AG09319 (cell line): ENCODE data around the gene MCRS1.

Experiments
- DNase-seq: peaks from one replicate; pipeline ENCODE4 v3.0.0-alpha.2; 2010; ENCODE audit warnings: low read depth; ENCODE audit errors: extremely low read depth
- TF ChIP-seq, protein P1 (sequence below): IDR thresholded peaks from 2 replicates; pipeline ENCODE4 v1.5.1; 2011; ENCODE audit warnings: low read depth, mild to moderate bottlenecking, inconsistent platforms, low read length, moderate library complexity

The MCRS1 gene

DNA sequence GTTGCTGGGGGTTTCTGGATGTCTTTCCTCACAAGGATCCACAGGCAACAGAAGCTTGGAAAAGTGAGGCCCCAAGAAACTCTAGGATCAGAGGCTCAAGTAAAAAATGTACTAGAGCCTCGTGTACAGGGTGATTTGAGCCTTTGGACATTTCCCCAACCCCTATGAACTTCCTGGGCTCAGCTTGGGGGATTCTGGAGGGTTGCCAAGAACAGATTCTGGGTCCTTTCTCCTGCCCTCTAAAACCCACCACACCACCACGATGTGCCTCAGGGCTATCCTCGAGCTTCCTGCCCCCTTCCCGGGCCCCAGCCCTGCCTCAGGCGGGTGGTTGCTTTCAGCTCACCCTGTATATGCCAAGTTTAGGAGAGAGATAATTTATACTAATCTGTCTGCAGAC, 36.9 kb upstream of the MCRS1 start:
- TF ChIP-seq, protein P1, sequence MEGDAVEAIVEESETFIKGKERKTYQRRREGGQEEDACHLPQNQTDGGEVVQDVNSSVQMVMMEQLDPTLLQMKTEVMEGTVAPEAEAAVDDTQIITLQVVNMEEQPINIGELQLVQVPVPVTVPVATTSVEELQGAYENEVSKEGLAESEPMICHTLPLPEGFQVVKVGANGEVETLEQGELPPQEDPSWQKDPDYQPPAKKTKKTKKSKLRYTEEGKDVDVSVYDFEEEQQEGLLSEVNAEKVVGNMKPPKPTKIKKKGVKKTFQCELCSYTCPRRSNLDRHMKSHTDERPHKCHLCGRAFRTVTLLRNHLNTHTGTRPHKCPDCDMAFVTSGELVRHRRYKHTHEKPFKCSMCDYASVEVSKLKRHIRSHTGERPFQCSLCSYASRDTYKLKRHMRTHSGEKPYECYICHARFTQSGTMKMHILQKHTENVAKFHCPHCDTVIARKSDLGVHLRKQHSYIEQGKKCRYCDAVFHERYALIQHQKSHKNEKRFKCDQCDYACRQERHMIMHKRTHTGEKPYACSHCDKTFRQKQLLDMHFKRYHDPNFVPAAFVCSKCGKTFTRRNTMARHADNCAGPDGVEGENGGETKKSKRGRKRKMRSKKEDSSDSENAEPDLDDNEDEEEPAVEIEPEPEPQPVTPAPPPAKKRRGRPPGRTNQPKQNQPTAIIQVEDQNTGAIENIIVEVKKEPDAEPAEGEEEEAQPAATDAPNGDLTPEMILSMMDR: no peak
- no peak for DNase-seq

DNA sequence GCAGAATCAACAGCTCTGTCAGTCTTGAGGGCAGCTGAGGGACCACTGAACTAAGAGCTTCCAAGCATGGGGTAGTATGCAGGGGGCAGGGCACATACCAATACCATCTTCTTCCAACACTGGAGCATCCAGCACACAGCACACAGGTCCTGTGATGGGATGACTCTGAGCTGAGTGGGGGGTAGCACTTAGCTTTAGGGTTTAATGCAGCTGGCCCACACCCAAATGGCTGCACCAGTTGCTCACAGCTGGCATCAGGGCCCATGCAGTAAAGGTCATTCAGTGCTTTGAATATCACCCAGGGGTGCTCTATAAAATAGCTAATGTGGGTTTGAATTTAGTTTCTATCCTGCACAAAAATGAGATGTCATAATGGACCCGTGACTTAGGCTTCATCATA, 35.8 kb upstream of the MCRS1 start:
- TF ChIP-seq, protein P1: no peak
- DNase-seq: no peak

DNA sequence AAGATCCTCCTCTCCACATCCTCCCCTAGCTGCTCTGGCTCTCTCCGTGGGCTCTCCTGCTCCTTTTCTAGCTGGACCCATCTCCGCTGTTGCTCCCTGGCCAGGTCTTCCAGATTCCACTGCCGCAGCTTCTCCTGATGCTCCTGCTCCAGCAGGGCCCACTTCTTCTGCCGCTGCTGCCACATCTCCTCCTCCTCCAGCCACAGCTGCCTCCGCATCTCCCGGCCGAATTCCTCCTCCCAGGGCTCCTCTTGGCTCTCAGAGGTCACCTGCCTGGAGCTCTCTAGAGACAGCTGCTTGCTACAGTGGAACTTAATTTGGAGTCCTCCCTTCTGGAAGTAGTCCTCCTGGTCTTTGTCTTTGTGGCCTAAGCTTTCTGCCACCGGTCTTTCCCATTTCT, 32.0 kb upstream of the MCRS1 start:
- TF ChIP-seq, protein P1: no peak
- no peak for DNase-seq

DNA sequence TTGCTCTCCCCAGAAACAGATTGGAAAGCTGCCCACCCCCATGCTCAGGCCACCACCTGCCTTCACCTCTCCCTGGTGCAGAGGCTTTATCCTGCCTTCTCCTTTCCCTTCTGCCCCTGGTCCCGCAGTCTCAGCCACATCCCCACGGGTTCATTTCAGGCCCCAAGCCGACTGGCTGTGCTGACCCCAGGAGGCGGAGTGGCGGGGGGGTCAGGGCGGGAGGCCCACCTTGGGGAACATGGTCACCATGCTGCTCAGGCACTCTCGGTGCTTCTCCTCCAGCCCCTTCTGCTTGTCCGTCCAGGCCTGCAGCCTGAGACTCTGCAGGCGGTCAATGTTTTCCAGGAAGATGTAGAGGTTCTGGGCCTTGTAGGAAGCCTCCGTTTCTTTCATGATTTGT, 30.6 kb upstream of the MCRS1 start:
- TF ChIP-seq, protein P1: no peak
- no peak for DNase-seq

DNA sequence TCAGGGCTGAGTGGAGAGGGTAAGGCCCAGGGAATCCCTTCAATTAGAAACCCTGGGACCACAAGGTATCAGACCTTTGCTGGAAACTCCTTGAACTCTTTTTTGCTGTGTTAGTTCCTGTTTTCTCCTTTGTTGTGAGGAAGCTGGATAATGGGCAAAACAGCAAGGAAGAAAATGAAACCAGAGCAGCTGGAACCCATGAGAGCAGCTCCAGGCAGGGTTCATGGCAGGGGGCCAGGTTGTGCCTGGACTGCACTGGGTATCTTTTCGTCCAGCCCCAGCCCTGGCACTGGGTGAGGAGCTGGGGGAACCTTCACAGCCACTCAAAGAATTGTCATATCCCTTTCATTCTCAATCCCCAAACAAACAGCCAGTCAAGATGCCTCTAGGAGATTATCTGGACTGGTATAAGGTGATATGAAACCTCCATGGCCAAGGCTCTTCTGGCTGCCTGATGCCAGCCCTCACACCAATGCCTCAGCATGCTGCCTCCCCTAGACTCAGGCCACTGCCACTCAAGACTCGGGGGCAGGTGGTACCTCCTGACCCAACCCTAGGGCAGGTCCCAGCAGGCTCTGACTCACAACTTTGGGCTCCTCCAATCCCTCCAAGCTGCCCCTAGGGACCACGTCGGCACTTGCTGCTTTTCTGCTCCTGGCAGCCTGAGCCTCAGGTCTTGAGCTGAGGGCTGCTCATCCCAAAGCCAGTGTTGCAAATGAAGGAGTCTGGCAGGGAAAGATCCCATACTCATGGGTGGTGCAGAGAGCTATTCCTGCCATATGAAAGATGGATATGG, 21.0 kb upstream of the MCRS1 start:
- TF ChIP-seq, protein P1: no peak
- DNase-seq: no peak

DNA sequence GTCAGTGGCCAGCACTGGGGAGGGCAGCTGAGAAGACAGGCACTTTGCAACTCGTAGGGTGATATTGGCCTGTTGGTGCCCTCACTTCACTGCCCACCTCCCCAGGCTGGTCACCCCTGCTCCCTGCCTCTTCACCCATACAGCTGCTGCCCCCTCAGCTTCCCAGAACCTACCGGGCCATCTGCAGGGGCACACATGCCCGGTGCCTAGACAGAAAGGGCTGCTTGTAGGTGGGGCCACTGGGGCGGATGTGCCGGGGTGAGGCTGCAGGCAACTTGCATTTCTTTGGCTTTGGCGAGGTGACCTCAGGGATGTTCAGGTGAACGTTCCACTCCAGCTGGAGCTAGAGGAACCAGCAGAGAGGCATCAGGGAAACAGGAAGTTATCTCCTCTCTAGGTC, 20.3 kb upstream of the MCRS1 start:
- TF ChIP-seq, protein P1: no peak
- DNase-seq: no peak

DNA sequence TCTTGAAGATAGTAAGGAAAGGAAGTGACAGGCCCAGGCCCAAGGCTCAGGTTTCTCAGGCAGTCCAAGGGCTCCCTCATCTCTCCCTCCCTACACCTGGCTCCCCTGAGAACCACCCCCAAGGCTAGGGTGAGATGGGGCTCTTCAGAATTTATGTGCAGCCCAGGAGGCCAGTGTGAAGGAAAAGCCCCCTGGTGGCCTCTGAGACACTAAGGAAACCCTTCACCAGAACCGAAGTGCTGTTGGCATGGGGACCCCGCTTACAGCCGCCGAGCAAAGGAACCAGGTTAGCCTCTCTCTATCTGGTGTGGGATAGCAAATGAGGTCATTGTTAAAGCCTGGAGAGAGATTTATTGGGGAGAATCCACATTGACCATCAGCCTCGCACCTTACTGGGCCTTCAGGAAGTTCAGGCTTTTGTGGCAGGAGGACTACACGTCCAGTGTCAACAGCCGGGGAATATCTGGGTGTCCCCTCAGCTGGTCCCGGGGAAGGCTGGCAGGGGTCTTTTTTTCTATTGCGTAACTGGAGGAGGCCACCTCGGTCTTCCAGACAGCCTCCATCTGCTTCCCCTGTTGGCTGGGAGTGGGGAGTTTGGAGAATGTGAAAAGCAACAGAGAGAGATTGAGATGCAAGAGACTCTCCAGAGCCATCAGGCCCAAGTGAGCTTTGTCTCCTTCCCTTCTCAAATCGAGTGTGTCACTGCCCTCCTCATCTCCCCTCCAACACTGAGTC, 19.4 kb upstream of the MCRS1 start:
- TF ChIP-seq, protein P1: no peak
- no peak for DNase-seq
